GM08714 (cell line): ENCODE measurements around the gene RASGRP4.
"Not testable (repeated sequence)": the region's sequence is repeated elsewhere in the genome, so short reads cannot be mapped to it uniquely, and the experiment has no call there.

ENCODE experiments used
- H3K4me3 ChIP-seq: fragments of 200-500 bp; sonication (Bioruptor generic); 2 replicates; pipeline ENCODE4 v1.5.1; 2014; ENCODE audit warnings: mild to moderate bottlenecking, low read length, inconsistent platforms
- ZNF274 ChIP-seq: IDR thresholded peaks from 2 replicates; pipeline ENCODE4 v1.6.1; 2012; ENCODE audit warnings: mild to moderate bottlenecking, low read depth, low read length

Gene RASGRP4

DNA sequence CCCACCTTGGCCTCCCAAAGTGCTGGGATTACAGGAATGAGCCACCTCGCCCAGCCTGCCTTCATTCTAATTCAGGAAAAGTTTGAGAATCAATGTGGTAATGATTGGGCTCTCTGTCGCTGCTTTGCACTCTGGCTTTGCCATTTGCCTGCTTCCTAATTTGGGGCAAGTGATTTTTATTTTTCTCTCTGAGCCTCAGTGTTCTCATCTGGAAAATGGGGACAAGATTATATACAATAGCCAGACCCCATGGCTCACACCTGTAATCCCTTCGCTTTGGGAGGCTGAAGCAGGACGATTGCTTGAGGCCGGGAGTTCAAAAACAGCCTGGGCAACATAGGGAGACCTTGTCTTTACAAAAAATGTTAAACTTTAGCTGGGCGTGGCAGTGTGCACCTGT, 11.3 kb upstream of the RASGRP4 start:
- no peak overlapping the region for H3K4me3 ChIP-seq
- no peak for TF ChIP-seq ZNF274

DNA sequence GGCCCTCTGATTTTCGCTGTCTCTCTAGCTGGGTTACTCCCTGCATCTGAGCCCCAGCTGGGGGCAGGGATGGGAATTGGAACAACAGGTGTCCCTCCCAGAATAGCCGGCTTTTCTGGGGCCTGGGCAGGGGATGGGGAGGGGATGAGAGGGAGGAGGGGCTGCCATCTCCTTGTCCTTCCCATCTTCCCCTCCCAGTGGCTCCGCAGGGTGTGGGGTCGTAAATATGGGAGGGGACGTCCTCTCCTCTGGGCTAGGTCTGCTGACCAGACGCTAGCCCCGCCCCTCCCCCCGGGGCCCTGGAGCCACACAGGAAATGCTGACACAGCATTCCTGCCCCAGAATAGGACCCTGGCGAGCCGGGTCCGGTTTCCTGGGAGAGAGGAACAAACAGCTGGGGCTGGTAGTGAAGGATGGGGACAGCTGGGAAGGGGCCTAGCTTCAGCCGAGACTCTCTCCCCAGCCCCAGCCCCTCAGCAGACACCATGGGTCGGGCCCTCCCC, 8.6 kb upstream of the RASGRP4 start:
- TF ChIP-seq ZNF274 = no peak
- no peak overlapping the region for H3K4me3 ChIP-seq

DNA sequence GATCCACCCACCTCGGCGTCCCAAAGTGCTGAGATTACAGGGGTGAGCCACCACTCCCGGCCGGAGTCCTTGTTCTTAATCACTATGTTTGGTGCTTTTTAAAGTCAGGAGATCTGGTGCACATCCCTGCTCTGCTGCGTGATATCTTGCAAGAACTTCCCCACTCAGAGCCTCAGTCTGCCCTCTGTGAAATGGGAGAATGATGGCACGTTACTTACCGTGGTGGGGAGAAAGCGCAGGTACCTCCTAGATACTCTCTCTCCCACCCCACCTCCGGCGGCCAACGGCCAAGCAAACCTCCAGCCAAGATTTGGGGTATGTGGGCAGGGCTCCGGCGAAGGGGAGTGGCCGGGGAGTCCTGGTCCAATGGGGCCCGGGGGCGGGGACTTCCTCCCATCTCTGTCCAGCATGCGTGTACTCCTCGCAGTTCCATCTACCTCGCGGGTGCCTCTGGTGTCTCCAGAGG, 7.3 kb upstream of the RASGRP4 start, which contains the start of gene RYR1:
Gene RYR1 (plus strand): TSS at position 424 of the 466 bp plus-strand sequence. CDS start 139 bp downstream, outside the sequence.
- H3K4me3 ChIP-seq = no peak within 1 kb of the TSS
- no peak for TF ChIP-seq ZNF274

DNA sequence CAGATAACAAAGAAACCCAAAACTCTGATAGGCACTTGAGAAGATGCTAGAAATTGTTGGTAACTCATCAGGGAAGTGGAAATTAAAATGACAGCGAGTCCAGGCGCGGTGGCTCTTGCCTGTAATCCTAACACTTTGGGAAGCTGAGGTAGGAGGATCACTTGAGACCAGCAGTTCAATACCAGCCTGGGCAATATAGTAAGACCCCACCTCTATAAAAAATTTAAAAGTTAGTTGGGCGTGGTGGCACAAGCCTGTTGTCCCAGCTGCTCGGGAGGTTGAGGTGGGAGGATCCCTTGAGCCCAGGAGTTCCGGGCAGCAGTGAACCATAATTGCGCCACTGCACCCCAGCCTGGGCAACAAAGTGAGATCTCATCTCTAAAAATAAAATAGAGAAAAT, 4.9 kb upstream of the RASGRP4 start:
- no peak for TF ChIP-seq ZNF274
- no peak overlapping the region for H3K4me3 ChIP-seq

DNA sequence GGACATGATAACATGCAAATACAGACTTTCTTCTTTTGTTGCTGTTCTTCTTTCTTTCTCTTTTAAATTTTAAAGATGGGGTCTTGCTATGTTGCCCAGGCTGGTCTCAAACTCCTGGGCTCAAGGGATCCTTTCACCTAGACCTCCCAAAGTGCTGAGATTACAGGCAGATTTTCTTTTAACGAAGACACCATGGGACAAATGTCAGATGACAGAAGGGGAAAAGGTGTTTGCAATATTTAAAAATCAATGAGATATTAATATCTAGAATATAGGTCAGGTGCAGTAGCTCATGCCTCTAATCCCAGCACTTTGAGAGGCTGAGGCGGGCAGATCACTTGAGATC, 3.8 kb upstream of the RASGRP4 start:
- H3K4me3 ChIP-seq = no peak overlapping the region
- TF ChIP-seq ZNF274 = no peak

DNA sequence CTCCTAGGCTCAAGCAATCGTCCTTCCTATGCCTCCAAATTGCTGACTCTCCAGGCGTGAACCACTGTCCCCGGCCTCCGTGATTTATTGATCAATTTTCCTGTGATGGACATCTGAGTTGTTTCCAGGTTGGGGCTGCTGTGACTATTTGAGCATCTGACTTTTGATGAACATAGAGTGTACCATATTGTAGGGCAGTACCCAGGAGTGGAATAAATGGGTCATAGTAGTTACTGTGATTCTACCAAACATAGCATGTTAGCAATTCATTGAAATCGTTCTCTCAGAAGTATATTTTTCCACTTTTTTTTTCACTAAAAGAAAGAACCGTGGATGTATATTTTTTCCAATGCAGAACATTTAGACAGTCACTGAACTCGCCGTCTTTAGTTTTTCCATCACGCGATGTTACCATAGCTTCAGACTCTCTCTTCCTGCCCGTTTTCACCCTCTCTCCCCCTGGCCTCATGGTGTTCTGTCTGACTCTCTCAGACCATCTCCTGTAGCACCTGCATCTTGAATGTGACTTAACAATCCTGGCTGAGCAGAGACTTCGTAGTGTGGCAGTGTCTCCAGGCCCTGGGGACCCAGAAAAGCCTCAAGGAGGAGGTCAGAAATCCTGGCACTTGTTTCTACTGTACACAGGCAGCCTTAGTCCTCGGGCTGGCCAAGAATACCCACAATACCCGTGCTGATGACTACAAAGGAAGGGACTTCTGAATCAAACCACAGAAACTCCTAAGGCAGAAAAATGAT, 3.2 kb upstream of the RASGRP4 start:
- H3K4me3 ChIP-seq = no peak overlapping the region

DNA sequence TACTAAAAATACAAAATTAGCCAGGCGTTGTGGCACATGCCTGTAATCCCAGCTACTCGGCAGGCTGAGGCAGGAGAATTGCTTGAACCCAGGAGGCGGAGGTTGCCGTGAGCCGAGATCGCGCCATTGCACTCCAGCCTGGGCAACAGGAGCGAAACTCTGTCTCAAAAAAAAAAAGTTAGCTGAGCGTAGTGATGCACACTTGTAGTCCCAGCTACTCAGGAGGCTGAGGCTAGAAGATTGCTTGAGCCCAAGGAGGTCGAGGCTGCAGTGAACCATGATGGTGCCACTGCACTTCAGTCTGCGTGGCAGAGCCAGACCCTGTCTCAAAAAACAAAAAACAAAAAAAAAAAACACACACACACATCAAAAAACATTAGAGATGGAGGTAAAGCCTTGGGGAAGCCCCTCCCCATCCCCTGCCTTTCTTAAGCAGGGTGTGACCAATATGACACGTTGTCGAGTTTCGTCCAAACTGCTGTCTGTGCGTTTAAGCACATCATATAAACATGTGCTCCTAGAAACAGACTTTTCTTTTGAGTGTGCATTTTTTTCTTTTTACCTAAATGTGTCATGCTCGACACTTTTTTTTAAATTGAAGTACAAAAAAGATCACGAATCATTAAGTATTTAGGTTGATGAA, 1.1 kb upstream of the RASGRP4 start:
- H3K4me3 ChIP-seq = not testable (repeated sequence)

More for the DNA sequence above, 3.2 kb upstream of the RASGRP4 start:
- TF ChIP-seq ZNF274 = no peak

DNA sequence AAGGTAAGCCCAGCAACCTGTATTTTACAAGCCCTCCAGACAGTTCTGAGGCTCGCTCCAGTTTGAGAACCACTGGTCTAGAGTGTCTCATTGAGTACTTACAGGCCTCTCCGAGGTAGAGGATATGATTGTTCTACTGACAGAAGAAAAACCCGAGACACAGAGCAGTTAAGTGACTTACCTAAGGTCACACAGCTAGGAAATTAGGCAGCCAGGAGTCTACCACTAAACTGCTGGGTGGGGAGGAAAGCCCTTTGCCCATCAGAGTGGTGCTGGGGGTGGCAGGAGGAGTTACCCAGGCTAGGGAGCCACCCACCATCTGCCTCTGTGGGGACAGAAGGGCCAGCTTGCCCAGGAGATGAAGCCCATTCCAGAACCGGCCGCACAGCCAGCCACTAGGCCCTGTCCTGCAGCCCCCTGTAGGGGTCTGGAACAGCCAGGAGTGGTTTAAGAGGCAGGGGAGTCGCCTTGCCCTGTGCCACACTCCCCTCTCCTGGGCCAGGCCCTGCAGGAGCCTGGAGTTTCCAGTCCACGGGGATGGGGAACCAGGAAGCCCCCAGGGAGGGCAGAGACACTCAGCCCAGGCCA, 703 bp downstream of the RASGRP4 start:
- TF ChIP-seq ZNF274 = no peak
- H3K4me3 ChIP-seq = no peak overlapping the region

DNA sequence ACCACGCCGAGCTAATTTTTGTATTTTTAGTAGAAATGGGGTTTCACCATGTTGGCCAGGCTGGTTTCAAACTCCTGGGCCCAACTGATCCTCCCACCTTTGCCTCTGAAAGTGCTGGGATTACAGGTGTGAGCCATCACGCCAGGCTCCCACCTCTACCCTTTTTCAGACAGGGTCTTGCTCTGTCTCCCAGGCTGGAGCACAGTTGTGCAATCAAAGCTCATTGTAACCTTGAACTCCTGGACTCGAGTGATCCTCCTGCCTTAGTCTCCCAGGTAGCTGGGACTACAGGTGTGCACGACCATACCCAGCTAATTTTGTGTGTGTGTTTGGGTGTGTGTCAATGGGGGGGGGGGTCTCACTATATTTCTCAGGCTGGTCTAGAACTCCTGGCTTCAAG, 1.7 kb downstream of the RASGRP4 start:
- no peak for TF ChIP-seq ZNF274
- H3K4me3 ChIP-seq = no peak overlapping the region

DNA sequence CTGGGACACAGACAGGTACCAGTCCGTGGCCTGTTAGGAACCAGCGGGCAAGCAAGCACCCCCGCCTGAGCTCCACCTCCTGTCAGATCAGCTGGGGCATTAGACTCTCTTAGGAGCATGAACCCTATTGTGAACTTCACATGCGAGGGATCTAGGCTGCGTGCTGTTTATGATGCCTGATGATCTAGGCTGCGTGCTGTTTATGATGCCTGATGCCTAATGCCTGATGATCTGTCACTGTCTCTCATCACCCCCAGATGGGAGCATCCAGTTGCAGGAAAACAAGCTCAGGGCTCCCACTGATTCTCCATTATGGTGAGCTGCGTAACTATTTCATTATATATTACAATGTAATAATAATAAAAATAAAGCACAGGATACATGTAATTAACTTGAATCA, 3.6 kb downstream of the RASGRP4 start:
- TF ChIP-seq ZNF274 = no peak
- no peak overlapping the region for H3K4me3 ChIP-seq

DNA sequence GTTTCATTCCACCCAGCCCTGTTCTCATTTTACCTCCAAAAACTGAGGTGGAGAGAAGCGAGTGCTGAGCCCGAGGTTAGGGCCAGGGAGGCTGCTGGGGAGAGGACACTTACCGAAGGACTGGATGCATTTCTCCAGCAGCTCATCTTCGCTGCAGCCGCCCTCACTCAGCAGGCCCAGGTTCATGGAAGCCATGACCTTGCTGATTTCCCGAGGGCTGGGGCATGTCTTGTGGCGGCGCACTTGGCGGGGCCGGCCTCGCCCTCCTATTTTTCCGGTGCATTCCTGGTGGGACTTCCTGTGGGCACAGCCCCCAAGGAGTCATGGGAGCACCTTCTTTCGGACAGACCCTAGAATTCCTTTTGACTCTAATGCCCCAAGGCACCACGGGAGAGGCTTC, 4.2 kb downstream of the RASGRP4 start:
- no peak for TF ChIP-seq ZNF274
- no peak overlapping the region for H3K4me3 ChIP-seq

DNA sequence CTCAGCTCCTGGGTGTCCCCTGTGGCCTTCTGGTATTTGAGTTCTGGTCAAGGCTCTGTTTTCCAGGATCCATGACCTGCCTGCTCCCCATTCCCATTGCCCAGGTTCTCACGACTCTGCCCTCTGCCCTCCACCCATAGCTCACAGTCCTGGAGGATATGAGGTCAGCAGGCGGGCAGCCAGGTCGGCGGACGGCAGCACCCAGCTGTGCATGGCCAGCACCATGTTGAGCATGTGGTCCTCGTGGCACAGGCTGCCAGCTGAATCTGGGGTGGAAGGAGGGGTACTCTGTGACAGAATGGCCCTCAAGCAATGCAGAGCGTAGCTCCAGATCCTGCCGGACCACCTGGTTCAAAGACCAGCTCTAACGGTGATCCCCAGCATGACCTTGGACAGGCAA, 5.1 kb downstream of the RASGRP4 start:
- no peak for TF ChIP-seq ZNF274
- H3K4me3 ChIP-seq = no peak overlapping the region

DNA sequence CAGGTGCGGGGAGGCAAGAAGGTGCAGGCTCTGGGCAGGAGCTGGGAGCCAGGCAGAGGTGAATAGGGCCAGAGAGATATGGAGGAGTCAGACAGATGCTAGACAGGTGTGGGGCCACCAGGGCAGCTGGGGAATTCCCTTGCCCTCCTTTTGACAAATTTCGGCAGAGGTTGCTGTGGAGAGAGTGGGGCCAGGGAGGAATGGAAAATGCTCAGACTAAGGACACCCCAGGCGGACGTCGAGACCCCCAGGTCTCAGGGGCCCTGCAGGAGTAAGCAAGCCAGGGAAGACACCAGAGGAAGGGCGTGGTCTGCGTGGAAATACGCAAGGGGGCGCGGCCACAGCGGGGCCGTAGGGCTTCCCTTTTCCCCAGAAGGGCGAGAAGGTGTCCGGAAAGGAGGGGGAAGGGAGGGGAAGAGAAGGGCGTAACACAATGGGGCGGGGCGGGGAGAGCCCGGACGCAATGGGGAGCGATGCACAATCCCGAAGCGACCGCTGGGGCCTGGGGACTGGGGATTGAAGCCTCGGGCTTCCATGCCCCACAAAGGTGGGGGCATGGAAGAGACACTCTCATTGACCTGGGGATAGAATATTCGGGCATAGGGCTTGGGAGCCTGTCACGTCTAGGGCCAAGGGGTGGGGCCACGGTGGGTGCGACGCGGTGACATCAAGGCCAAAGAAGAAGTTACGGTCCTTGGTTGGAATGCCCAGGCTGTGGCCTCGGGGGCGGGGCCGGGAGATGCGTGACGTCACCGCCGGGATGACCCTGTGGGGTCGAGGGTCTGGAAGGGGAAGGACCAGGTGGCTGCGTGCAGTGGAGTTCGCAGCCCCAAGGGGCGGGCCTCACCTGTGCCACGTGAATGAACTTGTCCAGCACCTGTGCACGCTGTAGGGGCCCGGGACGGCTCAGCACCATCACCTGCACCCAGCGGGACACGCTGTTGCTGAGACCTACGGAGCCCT, 8.2 kb downstream of the RASGRP4 start:
- no peak for TF ChIP-seq ZNF274
- H3K4me3 ChIP-seq = peak overlapping the region; percentile 32; the same call in 1 of the 2 replicates

DNA sequence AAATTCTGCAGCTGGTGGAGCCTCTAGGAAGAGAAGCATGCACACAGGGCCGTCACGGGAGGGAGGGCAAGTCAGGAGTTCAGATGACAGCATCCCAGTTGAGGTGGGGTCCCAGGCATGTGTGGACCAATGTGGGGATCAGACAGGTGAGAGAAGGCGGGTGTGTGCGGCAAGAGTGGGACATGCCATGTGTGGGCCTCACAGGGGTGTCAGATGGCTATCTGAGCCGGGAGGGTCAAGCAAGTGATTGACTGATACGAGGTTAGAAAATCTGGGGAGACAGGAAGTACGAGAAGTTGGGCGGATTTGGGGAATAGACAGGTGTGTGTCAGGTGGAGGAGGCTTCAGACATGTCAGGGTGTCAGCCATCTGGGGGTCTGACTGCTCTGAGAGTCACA, 8.9 kb downstream of the RASGRP4 start:
- H3K4me3 ChIP-seq = no peak overlapping the region

More for the DNA sequence above, 8.9 kb downstream of the RASGRP4 start:
- TF ChIP-seq ZNF274 = no peak
